K562 (cell line): ENCODE data around the gene PRR20A.
"Not testable (repeated sequence)": the region's sequence is repeated elsewhere in the genome, so short reads cannot be mapped to it uniquely, and the experiment has no call there.

ENCODE experiments used
- AFF1 ChIP-seq, 2 experiments: fragments of 450-650 bp; IDR thresholded peaks; 2 replicates each; pipeline ENCODE4 v1.6.1; 2018; ENCODE audit warnings: mild to moderate bottlenecking in 2 of 2, low read depth in 1 of 2; ENCODE audit not compliant: partially characterized antibody in 2 of 2
- CAMTA2 ChIP-seq: fragments of 250-450 bp; sonication (Bioruptor Pico); conservative IDR thresholded peaks from 2 replicates; pipeline ENCODE4 v1.5.1; 2022
- CTCF ChIP-seq, 3 experiments: IDR thresholded peaks in 2 of 3; conservative IDR thresholded peaks in 1 of 3; 2 replicates each; pipeline ENCODE4 v1.5.1; 2011 to 2012; ENCODE audit warnings: low read length in 3 of 3, mild to moderate bottlenecking in 3 of 3, control low read depth in 2 of 3, improper control_type of control experiment in 1 of 3, inconsistent platforms in 1 of 3, low read depth in 1 of 3, mixed read lengths in 1 of 3, moderate library complexity in 1 of 3; ENCODE audit not compliant: insufficient read depth in 2 of 3
- ESRRB ChIP-seq: fragments of 250-450 bp; sonication (Bioruptor Pico); IDR thresholded peaks from 2 replicates; pipeline ENCODE4 v1.5.0; 2020; ENCODE audit warnings: mild to moderate bottlenecking, moderate library complexity, borderline replicate concordance
- HCFC1 ChIP-seq: IDR thresholded peaks from 2 replicates; pipeline ENCODE4 v1.6.1; 2012; ENCODE audit warnings: low read depth, low read length, improper control_type of control experiment
- MXI1 ChIP-seq: IDR thresholded peaks from 2 replicates; pipeline ENCODE4 v1.6.1; 2011; ENCODE audit warnings: low read depth, mild to moderate bottlenecking, improper control_type of control experiment, low read length
- POLR2A ChIP-seq: fragments of 450-650 bp; conservative IDR thresholded peaks from 2 replicates; pipeline ENCODE4 v1.6.1; 2016
- PRDM10 ChIP-seq: fragments of 450-650 bp; IDR thresholded peaks from 2 replicates; pipeline ENCODE4 v1.6.1; 2018; ENCODE audit not compliant: partially characterized antibody

- not testable (repeated sequence) for TF ChIP-seq MXI1; HCFC1; PRDM10; CTCF (IDR thresholded peaks at IDR 0.05 in 2 of 3, conservative IDR thresholded peaks at IDR 0.05 in 1 of 3; ENCODE audit: insufficient read depth in 2 of 3, low read depth in 1 of 3, low read length in 3 of 3); ESRRB; CAMTA2 (CRISPR knock-in tag); AFF1 (IDR thresholded peaks at IDR 0.05; ENCODE audit: low read depth in 1 of 2, partially characterized antibody in 2 of 2); POLR2A
Measured at GRCh38 chr13:57166897-57167296, 26.2 kb downstream of the PRR20A start, which contains the start of gene PRR20E.
